A673 (cell line): ENCODE measurements around the gene IFT57. TPM values are rescaled to one million over a fixed set of nuclear protein-coding genes. Genes with fewer than 3 reads are reported as not detected.

Experiments
- BruUV-seq: library from RNA; stranded (reverse); fragments of 400-500 nt; replicated peaks from 2 replicates; lab custom pipeline; 2021; lab: Mats Ljungman, UMichigan
- CTCF ChIA-PET: fragments of 300-600 bp; sonication (Branson Sonifier 250); formaldehyde crosslinking; loops from one replicate; lab custom pipeline; 2022; ENCODE audit warnings: antibody characterized with exemption; lab: Charles Lee
- POLR2A ChIA-PET: fragments of 300-600 bp; sonication (Branson Sonifier 250); formaldehyde crosslinking; loops from one replicate; lab custom pipeline; 2022; ENCODE audit warnings: antibody characterized with exemption; ENCODE audit not compliant: low non-redundant PET; lab: Charles Lee
- DNase-seq: peaks from one replicate; pipeline ENCODE4 v3.0.0-alpha.2; 2015; ENCODE audit warnings: low spot score
- H3K27ac ChIP-seq: fragments of 200-600 bp; sonication (generic); 2 replicates; pipeline ENCODE4 v1.5.1; 2016; ENCODE audit warnings: mixed run types, low read depth, mild to moderate bottlenecking, mixed read lengths, antibody characterized with exemption, low read length; ENCODE audit not compliant: poor library complexity, severe bottlenecking
- H3K27me3 ChIP-seq: fragments of 200-600 bp; sonication (generic); replicated peaks from 2 replicates; pipeline ENCODE4 v1.6.1; 2017; ENCODE audit warnings: mixed run types, low read depth, mild to moderate bottlenecking, mixed read lengths, antibody characterized with exemption, low read length; ENCODE audit not compliant: insufficient read depth, poor library complexity
- H3K36me3 ChIP-seq: fragments of 200-600 bp; sonication (generic); 2 replicates; pipeline ENCODE4 v1.6.1; 2016; ENCODE audit warnings: mixed run types, mild to moderate bottlenecking, mixed read lengths, antibody characterized with exemption, low read length; ENCODE audit not compliant: insufficient read depth, poor library complexity, severe bottlenecking
- H3K4me1 ChIP-seq: fragments of 200-600 bp; sonication (generic); 2 replicates; pipeline ENCODE4 v1.6.1; 2017; ENCODE audit warnings: mixed run types, mild to moderate bottlenecking, mixed read lengths, antibody characterized with exemption, low read length; ENCODE audit not compliant: insufficient read depth, poor library complexity, severe bottlenecking
- H3K4me3 ChIP-seq: fragments of 200-600 bp; sonication (generic); 2 replicates; pipeline ENCODE4 v1.5.1; 2016; ENCODE audit warnings: low read depth, mixed run types, mild to moderate bottlenecking, mixed read lengths, low read length; ENCODE audit not compliant: poor library complexity, severe bottlenecking
- H3K9me3 ChIP-seq: fragments of 200-600 bp; sonication (generic); 2 replicates; pipeline ENCODE4 v1.6.1; 2016; ENCODE audit warnings: mixed run types, low read depth, mild to moderate bottlenecking, mixed read lengths, antibody characterized with exemption, low read length; ENCODE audit not compliant: poor library complexity, severe bottlenecking
- EZH2 ChIP-seq: fragments of 200-600 bp; sonication (generic); IDR thresholded peaks from 2 replicates; pipeline ENCODE4 v1.6.1; 2017; ENCODE audit warnings: borderline replicate concordance, low read depth, mild to moderate bottlenecking, mixed read lengths, antibody characterized with exemption, low read length; ENCODE audit not compliant: poor library complexity, severe bottlenecking
- intact Hi-C: fragments of 100-400 bp; cut with micrococcal nuclease; formaldehyde crosslinking; loops from one replicate; pipeline ENCODE4 v1.10.0; 2022; ENCODE audit not compliant: unreplicated experiment
- total RNA-seq: library from RNA; stranded (reverse); gene quantifications from 2 replicates; pipeline ENCODE4 v1.2.3, GENCODE V29; 2021
- TF ChIP-seq, protein P1 (sequence below): fragments of 300-800, 200-600 bp; sonication (generic); conservative IDR thresholded peaks from 2 replicates; pipeline ENCODE4 v1.5.1; 2017; ENCODE audit warnings: low read depth, mild to moderate bottlenecking, antibody characterized with exemption, low read length, moderate library complexity, mixed read lengths

The IFT57 gene
- total RNA-seq, 1 experiment from 2014 or later = 40.9 TPM

GRCh38 chr3:108159865-108160264 lies 62.4 kb downstream of the IFT57 start:
- H3K27me3 ChIP-seq = no peaks in the 10 kb centered on the region
- intact Hi-C loops = loop anchor here (10.0 kb wide), 1 partner anchor 395 kb away; no protein-coding TSS in a partner anchor
- no peaks in the 10 kb centered on the region for H3K9me3 ChIP-seq
- TF ChIP-seq, protein P1, sequence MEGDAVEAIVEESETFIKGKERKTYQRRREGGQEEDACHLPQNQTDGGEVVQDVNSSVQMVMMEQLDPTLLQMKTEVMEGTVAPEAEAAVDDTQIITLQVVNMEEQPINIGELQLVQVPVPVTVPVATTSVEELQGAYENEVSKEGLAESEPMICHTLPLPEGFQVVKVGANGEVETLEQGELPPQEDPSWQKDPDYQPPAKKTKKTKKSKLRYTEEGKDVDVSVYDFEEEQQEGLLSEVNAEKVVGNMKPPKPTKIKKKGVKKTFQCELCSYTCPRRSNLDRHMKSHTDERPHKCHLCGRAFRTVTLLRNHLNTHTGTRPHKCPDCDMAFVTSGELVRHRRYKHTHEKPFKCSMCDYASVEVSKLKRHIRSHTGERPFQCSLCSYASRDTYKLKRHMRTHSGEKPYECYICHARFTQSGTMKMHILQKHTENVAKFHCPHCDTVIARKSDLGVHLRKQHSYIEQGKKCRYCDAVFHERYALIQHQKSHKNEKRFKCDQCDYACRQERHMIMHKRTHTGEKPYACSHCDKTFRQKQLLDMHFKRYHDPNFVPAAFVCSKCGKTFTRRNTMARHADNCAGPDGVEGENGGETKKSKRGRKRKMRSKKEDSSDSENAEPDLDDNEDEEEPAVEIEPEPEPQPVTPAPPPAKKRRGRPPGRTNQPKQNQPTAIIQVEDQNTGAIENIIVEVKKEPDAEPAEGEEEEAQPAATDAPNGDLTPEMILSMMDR = no peak
- TF ChIP-seq EZH2 = no peak
- no peak overlapping the region for H3K27ac ChIP-seq
- no TSS peak for BruUV-seq
- DNase-seq = no peak
- ChIA-PET CTCF (no interaction called here), POLR2A (no interaction called here)
- H3K4me3 ChIP-seq = no peak overlapping the region
- no peaks in the 10 kb centered on the region for H3K36me3 ChIP-seq
- H3K4me1 ChIP-seq = no peaks in the 10 kb centered on the region

DNA sequence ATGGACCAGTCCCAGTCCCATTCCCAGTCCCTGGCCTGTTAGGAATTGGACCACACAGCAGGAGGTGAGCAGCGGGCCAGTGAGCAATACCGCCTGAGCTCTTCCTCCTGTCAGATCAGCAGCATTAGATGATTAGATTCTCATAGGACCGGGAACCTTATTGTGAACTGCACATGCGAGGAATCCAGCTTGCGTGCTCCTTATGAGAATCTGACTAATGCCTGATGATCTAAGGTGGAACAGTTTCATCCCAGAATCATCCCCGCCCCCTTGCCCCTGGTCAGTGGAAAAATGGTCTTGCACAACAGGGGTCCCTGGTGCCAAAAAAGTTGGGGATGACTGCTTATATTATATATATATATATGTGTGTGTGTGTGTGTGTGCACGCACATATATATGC lies 63.1 kb downstream of the IFT57 start:
- ChIA-PET CTCF (no interaction called here), POLR2A (no interaction called here)
- no peaks in the 10 kb centered on the region for H3K4me1 ChIP-seq
- H3K27me3 ChIP-seq = no peaks in the 10 kb centered on the region
- intact Hi-C loops = loop anchor here (10.0 kb wide), 1 partner anchor 396 kb away; no protein-coding TSS in a partner anchor
- DNase-seq = no peak
- H3K36me3 ChIP-seq = no peaks in the 10 kb centered on the region
- no peak for TF ChIP-seq EZH2
- TF ChIP-seq, protein P1 = no peak
- no peaks in the 10 kb centered on the region for H3K9me3 ChIP-seq
- no TSS peak for BruUV-seq
- no peak overlapping the region for H3K4me3 ChIP-seq
- no peak overlapping the region for H3K27ac ChIP-seq

- TF ChIP-seq, protein P1 = no peak
- no peak for TF ChIP-seq EZH2
- Histone ChIP-seq H3K36me3 (no peaks in the 10 kb centered on the region), H3K4me1 (no peaks in the 10 kb centered on the region), H3K27me3 (no peaks in the 10 kb centered on the region), H3K4me3 (no peak overlapping the region), H3K27ac (no peak overlapping the region), H3K9me3 (no peaks in the 10 kb centered on the region)
- no TSS peak for BruUV-seq
- ChIA-PET POLR2A (no interaction called here), CTCF (no interaction called here)
- intact Hi-C loops = loop anchor here (10.0 kb wide), 1 partner anchor 397 kb away; no protein-coding TSS in a partner anchor
- no peak for DNase-seq
Observed at GRCh38 chr3:108158251-108158650, 64.0 kb downstream of the IFT57 start.
